ENCODE data around the gene GSE1.

GSE1 gene

DNA sequence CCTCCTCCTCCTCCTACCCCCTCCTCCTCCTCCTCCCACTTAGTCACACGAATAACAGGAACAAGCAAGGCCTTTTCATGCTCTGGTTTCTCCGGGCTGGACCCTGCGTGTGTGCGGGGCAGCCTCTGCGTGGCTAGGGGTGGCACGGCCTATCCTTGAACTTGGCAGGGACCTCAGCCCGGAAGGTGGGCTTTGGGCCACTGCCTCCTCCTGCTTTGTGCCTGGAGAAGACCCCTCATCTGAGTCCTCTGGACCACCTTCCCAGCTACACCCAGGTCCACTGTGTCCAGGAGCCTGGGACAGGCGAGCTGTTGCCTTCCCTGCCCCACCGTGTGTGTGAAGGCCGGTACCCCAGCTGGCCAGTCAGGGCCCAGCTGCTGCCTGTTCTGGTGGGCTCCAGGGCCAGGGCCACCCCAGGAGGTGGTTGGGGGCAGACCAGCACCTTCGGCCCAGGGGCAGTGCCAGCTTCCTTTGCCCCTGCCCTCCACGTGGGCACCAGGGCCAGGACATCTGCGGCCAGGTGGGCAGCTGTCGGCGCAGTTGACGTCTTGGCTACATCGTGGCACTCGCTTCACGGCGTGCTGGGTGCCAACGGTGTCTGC lies 40.3 kb downstream of the GSE1 start:
- TF ChIP-seq, protein P1, sequence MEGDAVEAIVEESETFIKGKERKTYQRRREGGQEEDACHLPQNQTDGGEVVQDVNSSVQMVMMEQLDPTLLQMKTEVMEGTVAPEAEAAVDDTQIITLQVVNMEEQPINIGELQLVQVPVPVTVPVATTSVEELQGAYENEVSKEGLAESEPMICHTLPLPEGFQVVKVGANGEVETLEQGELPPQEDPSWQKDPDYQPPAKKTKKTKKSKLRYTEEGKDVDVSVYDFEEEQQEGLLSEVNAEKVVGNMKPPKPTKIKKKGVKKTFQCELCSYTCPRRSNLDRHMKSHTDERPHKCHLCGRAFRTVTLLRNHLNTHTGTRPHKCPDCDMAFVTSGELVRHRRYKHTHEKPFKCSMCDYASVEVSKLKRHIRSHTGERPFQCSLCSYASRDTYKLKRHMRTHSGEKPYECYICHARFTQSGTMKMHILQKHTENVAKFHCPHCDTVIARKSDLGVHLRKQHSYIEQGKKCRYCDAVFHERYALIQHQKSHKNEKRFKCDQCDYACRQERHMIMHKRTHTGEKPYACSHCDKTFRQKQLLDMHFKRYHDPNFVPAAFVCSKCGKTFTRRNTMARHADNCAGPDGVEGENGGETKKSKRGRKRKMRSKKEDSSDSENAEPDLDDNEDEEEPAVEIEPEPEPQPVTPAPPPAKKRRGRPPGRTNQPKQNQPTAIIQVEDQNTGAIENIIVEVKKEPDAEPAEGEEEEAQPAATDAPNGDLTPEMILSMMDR (IDR thresholded peaks at IDR 0.05) = no peak
- no peak for DNase-seq (ENCODE audit: low spot score)
- peak overlapping the region in 1 of 2 donors; percentile 64 for H3K27ac ChIP-seq
- no peak overlapping the region for H3K4me3 ChIP-seq

DNA sequence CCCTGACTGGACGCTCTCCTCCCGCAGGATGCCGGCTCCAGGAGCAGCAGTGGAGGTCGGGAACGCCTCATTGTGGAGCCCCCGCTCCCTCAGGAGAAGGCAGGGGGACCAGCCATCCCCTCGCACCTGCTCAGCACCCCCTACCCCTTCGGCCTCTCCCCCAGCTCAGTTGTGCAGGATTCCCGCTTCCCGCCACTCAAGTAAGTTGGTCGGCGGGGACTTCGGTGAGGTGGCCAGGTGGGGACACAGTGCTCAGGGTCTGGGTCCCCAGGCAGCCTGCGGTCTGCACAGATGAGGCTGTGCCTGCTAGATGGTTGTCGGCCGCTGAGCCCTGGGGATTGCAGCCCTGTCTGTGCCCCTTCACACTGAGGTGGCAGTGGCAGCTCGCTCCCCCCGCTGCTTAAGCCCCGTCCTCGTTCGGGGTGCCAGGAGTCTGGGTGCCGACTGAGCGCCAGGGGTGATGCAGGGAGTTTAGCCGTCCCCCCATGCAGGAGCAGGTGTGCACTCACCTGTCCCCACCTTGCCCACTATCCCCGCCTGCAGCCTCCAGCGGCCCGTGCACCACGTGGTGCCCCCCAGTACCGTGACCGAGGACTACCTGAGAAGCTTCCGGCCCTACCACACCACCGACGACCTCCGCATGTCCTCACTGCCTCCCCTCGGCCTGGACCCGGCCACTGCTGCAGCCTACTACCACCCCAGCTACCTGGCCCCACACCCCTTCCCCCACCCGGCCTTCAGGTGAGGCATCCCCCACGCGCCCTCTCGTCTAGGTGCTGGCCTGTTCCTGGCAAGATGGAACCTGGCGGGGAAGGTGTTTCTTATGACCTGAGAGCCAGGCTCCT lies 41.4 kb downstream of the GSE1 start:
- Histone ChIP-seq H3K4me3 (no peak overlapping the region), H3K27ac (no peak overlapping the region)
- TF ChIP-seq, protein P1 (IDR thresholded peaks at IDR 0.05) = no peak
- no peak for DNase-seq (ENCODE audit: low spot score)

DNA sequence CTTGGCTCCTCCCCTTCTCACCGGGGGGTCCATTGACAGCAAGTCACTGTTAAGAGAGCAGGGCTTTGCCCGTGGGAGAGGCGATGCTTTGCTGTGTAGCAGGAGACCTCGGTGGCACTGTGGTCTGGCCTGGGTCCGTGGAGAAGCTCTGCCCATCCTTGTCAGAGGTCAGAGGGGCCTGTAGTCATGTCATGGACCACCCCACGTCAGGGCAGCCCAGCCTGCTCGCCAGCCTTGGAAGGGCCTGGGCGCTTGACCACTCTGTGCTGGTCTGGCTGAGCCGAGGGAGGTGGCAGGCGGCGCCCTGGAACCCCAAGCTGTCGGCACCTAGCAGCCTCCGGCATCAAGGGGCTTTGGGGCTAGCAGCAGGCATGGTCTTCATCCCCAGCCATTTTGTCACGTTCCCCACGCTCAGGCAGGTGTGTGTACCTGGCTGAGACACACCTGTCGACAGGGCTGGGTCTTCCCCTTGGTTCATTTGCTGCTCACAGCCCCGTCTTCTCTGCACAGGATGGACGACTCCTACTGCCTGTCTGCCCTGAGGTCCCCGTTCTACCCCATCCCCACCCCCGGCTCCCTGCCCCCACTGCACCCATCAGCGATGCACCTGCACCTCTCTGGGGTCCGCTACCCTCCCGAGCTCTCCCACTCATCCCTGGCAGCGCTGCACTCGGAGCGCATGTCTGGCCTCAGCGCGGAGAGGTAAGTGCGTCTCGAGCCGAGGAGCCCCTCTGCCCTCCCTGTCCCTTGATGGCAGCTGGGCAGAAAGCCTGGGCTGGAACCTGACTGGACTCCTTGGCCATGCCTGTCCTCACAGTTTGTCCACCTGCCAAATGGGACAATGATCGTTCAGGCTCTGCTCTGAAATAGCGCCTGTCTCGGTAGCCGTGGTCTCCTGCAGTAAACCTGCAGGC lies 42.4 kb downstream of the GSE1 start:
- no peak for DNase-seq (ENCODE audit: low spot score)
- Histone ChIP-seq H3K27ac (no peak overlapping the region), H3K4me3 (no peak overlapping the region)
- TF ChIP-seq, protein P1 (IDR thresholded peaks at IDR 0.05) = no peak

DNA sequence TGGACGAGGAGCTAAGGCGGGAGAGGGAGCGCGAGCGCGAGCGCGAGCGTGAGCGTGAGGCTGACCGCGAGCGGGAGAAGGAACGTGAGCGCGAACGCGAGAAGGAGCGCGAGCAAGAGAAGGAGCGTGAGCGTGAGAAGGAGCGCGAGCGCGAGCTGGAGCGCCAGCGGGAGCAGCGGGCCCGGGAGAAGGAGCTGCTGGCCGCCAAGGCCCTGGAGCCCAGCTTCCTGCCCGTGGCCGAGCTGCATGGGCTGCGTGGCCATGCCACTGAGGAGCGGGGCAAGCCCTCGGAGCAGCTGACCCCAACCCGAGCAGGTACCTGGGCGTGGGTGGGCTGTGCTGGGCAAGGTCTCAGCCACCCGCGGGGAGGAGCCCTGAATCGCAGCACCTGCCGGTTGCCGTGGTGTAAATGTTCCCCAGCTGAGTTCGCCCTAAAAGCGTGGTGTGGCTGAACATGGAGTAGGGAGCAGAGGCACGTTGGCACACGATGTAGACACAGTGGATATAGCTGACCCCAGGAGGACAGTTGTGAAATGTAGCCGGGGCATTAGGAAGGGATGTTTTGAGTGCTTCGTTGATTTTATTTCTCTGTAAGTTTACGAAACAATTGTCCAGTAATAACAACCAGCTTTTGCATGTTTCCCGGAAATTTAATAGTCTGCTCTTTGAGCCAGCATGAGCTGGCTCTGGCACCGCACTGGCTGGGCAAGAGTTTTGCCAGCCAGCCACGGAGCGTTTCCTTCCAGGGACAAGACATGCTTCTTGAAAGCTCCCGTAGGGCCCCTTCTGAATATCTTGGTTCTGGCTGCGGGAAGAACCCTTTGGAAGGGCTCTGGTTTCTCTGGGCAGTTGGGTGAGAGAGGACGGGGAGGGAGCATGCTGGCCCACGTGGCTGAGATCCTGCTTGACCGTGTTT lies 43.5 kb downstream of the GSE1 start:
- DNase-seq (ENCODE audit: low spot score) = no peak

DNA sequence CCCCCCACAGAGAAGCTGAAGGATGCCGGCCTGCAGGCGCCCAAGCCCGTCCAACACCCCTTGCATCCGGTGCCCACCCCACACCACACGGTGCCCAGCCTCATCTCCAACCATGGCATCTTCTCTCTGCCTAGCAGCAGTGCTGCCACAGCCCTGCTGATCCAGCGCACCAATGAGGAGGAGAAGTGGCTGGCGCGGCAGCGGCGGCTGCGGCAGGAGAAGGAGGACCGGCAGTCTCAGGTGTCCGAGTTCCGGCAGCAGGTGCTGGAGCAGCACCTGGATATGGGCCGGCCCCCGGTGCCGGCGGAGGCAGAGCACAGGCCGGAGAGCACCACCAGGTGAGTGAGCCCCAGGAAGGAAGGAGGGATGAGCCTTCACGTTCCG lies 44.1 kb downstream of the GSE1 start:
- Histone ChIP-seq H3K27ac (no peak overlapping the region), H3K4me3 (no peak overlapping the region)
- DNase-seq (ENCODE audit: low spot score) = no peak
- TF ChIP-seq, protein P1 (IDR thresholded peaks at IDR 0.05) = no peak

More for the DNA sequence above, 43.5 kb downstream of the GSE1 start:
- H3K4me3 ChIP-seq = no peak overlapping the region
- no peak overlapping the region for H3K27ac ChIP-seq
- TF ChIP-seq, protein P1 (IDR thresholded peaks at IDR 0.05) = no peak

DNA sequence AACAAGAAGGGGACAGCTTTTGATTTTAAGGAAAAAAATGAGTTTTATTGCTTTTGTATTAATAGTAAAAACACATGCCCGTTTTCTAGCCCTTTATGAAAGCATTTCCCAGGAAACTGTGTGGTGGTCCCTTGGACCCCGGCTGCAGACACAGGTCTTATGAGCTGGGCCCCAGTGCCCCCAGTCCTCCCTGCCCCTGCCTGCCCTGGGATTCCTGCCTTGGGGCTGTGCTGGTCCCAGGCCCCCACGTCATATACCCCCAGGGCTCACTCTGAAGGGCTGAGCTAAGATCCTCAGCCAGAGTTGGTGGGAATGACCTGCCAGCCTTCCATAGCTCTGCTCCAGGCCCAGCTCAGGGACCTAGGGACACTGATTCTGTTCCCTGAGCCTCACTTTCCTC lies 44.9 kb downstream of the GSE1 start:
- no peak overlapping the region for H3K27ac ChIP-seq
- no peak overlapping the region for H3K4me3 ChIP-seq
- DNase-seq (ENCODE audit: low spot score) = no peak
- TF ChIP-seq, protein P1 (IDR thresholded peaks at IDR 0.05) = no peak

Data from coronary artery (tissue), 2 donors.